Mucosa of descending colon (tissue), 3 donors: Measurements from ENCODE around the gene CD99. TPM values are rescaled to one million over a fixed set of nuclear protein-coding genes. Genes with fewer than 3 reads are reported as not detected.

Experiments
- ATAC-seq: fragments of 200-7000 bp; cut with Tn5 transposase; one replicate; pipeline ENCODE4 v1.9.1; 2020; ENCODE audit warnings: mild to moderate bottlenecking, moderate library complexity
- DNase-seq, 3 donors: peaks; one replicate each; pipeline ENCODE4 v3.0.0-alpha.2; 2020
- H3K36me3 ChIP-seq: fragments of 200-600 bp; one replicate; pipeline ENCODE4 v1.8.0; 2021; ENCODE audit warnings: low read depth, mild to moderate bottlenecking
- H3K4me1 ChIP-seq: fragments of 200-600 bp; one replicate; pipeline ENCODE4 v1.8.0; 2021; ENCODE audit warnings: low read depth, mild to moderate bottlenecking
- H3K4me3 ChIP-seq: fragments of 200-600 bp; one replicate; pipeline ENCODE4 v1.8.0; 2021; ENCODE audit warnings: mild to moderate bottlenecking
- H3K9me3 ChIP-seq: fragments of 200-600 bp; one replicate; pipeline ENCODE4 v1.8.0; 2021; ENCODE audit warnings: mild to moderate bottlenecking
- CTCF ChIP-seq: fragments of 200-600 bp; IDR thresholded peaks from one replicate; pipeline ENCODE4 v1.8.0; 2022; ENCODE audit warnings: antibody characterized with exemption, mild to moderate bottlenecking
- intact Hi-C, 2 donors: fragments of 100-400 bp; cut with DNase I in 1 of 2; cut with micrococcal nuclease in 1 of 2; formaldehyde crosslinking; loops; one replicate each; pipeline versions ENCODE4 v1.11.0 to v1.11.1; 2022; cut with DNase I, micrococcal nuclease
- total RNA-seq, 3 donors: library from RNA; stranded (reverse); fragmentation: NEBNext Ultra II Directional in 2 of 3; extraction: Animal tissue kit (Norgen Biotek cat#: 25700) in 2 of 3; gene quantifications; one replicate each; pipeline versions ENCODE4 v1.2.1 to v1.2.4, GENCODE V29; 2021 to 2023
- donor health status: DM: no; HTN: no; CAD: no; lungs with moderate emphysema.
- donor health status: DM: no; HTN: no; CAD: no.
- donor health status: DM: no; HTN: yes; CAD: no.

CD99 gene
- total RNA-seq, 3 donors from 2014 or later: 147 to 326 (median 171) TPM

DNA sequence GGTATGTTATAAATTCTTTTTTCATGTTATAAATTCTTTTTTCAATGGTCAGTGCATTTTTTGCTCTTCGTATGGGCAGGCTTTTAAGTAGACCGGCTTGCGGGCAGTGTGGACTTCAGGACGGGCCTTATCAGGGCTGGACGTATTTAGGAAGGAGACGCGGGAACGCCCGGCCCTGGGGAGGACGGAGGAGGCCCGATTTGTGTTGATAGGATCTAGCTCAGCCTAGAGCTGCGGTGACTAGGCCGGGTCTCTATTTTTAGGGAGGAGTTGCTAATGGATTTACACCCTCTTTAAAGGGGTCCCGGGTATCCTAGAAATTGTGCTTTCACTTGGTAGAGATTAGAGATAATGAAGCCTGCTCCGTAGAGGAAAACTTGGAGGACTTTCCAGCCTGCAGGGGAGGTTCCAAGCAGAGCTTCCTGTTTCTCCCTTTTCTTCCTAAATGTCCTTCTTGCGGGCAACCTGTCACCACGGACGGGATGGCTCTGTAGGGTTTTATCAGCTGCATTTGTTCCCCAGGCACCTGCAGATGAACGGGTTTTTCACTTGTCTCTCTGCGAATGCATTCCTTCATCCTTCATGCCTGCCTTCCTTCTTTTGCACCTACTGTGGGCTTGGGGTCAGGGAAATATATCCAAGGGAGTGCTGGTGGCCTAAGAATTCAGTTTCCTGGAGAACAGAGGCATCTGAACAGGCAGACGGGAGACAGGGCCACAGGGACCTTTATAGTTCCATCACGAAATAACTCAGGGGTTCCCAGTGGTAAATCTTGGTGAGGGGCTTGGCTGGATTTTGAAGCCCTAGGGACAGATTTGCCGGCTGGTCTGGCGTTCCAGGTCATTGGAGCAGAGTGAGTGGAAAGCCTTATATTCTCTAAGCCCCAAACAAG, 1.4 kb downstream of the CD99 start:
- TF ChIP-seq CTCF: no peak
- ATAC-seq (no peak), DNase-seq (peak; percentile 54 to 68 (median 66))
- peak overlapping the region; percentile 96 for H3K4me3 ChIP-seq
- peaks cover 10% of the 10 kb centered on the region for H3K4me1 ChIP-seq
- no peaks in the 10 kb centered on the region for H3K36me3 ChIP-seq
- no peaks in the 10 kb centered on the region for H3K9me3 ChIP-seq
- intact Hi-C loops: no loop called here

DNA sequence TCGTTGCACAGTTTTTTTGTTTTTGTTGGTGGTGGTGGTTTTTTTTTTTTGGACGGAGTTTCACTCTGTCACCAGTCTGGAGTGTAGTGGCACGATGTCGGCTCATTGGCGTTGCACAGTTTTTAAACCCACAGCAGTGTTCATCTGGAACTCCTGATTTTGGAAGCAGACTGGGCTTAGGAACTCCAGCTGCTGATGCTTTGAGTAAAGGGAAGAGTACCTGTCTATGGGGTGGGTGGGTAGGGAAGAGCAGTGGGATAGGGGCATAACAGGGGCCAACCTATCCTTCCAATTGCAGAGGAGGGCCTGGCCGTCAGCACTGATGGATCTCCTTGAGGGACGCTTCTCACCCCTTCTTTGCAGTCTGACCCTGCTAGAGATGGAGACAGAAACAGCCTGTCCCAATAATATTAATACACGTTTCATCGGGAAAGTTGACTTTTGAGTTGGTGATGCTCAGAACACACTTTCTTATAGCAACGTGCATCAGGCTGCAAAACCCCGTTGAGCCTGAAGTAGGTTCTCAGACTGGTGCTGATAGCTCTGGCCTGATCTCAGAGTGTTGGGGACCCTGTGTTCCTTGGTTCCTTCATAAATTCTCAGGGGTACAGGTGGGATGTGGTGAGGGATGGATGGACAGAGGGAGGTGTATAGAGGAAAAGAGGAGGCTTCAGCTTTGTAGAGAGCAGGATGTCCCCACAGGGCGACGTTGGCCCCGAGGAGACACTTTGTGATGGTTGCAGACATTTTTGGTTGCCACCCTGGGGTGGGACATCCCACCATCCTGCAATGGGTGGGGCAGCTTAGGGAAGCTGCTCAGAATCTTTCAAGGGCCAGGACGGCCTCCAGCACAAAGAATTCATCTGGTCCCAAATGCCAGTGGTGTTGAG, 2.3 kb downstream of the CD99 start:
- DNase-seq (no peak), ATAC-seq (no peak)
- Histone ChIP-seq H3K4me3 (no peak overlapping the region), H3K4me1 (peaks cover 18% of the 10 kb centered on the region), H3K9me3 (no peaks in the 10 kb centered on the region), H3K36me3 (no peaks in the 10 kb centered on the region)
- intact Hi-C loops: no loop called here
- TF ChIP-seq CTCF: no peak

DNA sequence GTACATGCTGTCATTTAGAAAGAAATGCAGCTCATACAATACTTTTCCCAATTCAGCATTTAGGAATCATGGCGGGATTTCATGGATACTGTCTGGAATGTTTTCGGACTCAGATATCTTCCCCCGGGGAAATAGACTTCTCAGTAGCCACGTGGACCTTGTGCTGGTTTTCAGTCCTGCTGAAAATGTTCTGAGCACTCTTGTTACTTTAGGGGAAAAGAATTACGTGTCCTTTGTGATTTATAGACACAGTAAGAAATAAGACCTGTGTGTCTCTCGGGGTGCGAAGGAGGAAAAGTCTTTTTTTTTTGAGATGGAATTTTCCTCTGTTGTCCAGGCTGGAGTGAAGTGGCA, 3.8 kb downstream of the CD99 start:
- Histone ChIP-seq H3K4me3 (no peak overlapping the region), H3K9me3 (no peaks in the 10 kb centered on the region), H3K36me3 (no peaks in the 10 kb centered on the region), H3K4me1 (peaks cover 18% of the 10 kb centered on the region)
- no peak for TF ChIP-seq CTCF
- intact Hi-C loops: no loop called here
- no peak for DNase-seq
- no peak for ATAC-seq

DNA sequence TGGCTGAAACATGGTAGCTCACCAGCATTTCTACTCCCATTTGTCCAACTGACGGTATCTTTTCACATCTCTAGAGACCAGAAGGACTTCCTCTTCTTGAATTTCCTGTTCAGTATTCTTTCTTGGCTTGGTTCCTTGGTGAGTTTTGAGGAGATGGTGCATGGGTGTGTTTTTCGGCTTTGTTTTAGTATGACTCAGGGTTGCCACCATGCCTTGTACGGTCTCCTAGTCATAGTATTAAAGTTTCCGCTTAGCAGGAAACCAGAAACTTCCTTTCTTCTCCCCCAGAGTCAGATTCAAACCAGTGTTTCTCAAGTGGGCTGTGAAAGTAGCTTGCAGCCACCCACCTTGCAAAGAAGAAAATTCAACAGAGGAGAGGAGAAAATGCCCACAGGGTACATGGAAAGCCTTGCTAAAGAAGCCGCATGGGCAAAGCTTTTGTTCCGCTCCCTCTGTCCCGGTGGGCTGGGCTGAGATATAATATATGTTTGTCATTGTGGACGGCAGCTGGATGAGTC, 5.7 kb downstream of the CD99 start:
- H3K36me3 ChIP-seq: no peaks in the 10 kb centered on the region
- H3K9me3 ChIP-seq: no peaks in the 10 kb centered on the region
- ATAC-seq: peak; percentile 66
- intact Hi-C loops: no loop called here
- DNase-seq: peak in 1 of 3 donors; percentile 31
- TF ChIP-seq CTCF: no peak
- H3K4me1 ChIP-seq: peaks cover 20% of the 10 kb centered on the region
- no peak overlapping the region for H3K4me3 ChIP-seq

DNA sequence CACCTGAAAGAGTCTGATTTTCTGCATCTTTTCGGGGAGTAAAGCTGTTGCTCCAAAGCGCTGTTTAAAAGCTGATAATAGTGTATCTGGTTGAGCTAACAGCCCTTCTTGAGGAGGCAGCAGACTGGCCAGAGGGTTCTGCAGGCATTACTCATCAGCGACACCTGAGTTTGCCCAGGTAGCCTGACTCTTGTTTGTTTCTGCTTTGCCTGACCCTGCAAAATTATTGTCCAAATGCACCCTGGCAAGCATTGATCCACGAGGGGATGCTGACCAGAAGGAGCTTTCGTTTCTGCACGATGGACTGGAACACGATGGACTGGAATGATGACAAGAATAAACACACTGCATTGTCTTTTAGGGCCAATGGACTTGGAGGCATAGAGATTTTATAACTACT, 6.2 kb downstream of the CD99 start:
- H3K4me1 ChIP-seq: peaks cover 20% of the 10 kb centered on the region
- H3K4me3 ChIP-seq: no peak overlapping the region
- H3K36me3 ChIP-seq: no peaks in the 10 kb centered on the region
- DNase-seq: no peak
- H3K9me3 ChIP-seq: no peaks in the 10 kb centered on the region
- intact Hi-C loops: no loop called here
- no peak for ATAC-seq
- TF ChIP-seq CTCF: no peak
